ENCODE measurements around the gene FCGBP.

GRCh38 chr19:39924389-39924788, 10.0 kb downstream of the FCGBP start:
- TF ChIP-seq CTCF (IDR thresholded peaks at IDR 0.05) (no peak), POLR2A (IDR thresholded peaks at IDR 0.05) (no peak)
